Measurements from ENCODE around the gene HTRA1. TPM values are rescaled to one million over a fixed set of nuclear protein-coding genes. Genes with fewer than 3 reads are reported as not detected.

The HTRA1 gene
- polyA plus RNA-seq, 1 donor from 2014 or later: 1.4 TPM

GRCh38 chr10:122519144-122519543 lies 57.8 kb downstream of the HTRA1 start:
- no peaks in the 10 kb centered on the region for H3F3A ChIP-seq (ENCODE audit: insufficient read depth, low read length, poor library complexity, severe bottlenecking)
- no peaks in the 10 kb centered on the region for H3K27me3 ChIP-seq (ENCODE audit: insufficient read depth, low read depth, low read length)
- TF ChIP-seq, protein P1, sequence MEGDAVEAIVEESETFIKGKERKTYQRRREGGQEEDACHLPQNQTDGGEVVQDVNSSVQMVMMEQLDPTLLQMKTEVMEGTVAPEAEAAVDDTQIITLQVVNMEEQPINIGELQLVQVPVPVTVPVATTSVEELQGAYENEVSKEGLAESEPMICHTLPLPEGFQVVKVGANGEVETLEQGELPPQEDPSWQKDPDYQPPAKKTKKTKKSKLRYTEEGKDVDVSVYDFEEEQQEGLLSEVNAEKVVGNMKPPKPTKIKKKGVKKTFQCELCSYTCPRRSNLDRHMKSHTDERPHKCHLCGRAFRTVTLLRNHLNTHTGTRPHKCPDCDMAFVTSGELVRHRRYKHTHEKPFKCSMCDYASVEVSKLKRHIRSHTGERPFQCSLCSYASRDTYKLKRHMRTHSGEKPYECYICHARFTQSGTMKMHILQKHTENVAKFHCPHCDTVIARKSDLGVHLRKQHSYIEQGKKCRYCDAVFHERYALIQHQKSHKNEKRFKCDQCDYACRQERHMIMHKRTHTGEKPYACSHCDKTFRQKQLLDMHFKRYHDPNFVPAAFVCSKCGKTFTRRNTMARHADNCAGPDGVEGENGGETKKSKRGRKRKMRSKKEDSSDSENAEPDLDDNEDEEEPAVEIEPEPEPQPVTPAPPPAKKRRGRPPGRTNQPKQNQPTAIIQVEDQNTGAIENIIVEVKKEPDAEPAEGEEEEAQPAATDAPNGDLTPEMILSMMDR (IDR thresholded peaks at IDR 0.05; ENCODE audit: poor library complexity, severe bottlenecking): no peak
- TF ChIP-seq SMC3 (conservative IDR thresholded peaks at IDR 0.05; ENCODE audit: poor library complexity) (no peak), MXI1 (conservative IDR thresholded peaks at IDR 0.05; ENCODE audit: poor library complexity, severe bottlenecking) (no peak), EZH2 (IDR thresholded peaks at IDR 0.05; ENCODE audit: borderline replicate concordance, insufficient read depth, low read length, poor library complexity, severe bottlenecking) (no peak)

GRCh38 chr10:122519873-122520272 lies 58.5 kb downstream of the HTRA1 start:
- no peaks in the 10 kb centered on the region for H4K20me1 ChIP-seq (ENCODE audit: insufficient read depth)
- H3K9me3 ChIP-seq (ENCODE audit: low read length): no peaks in the 10 kb centered on the region
- H2AFZ ChIP-seq (ENCODE audit: low read depth, low read length): no peak overlapping the region
- H3K4me2 ChIP-seq (ENCODE audit: low read length): no peak overlapping the region
- H3K4me3 ChIP-seq (ENCODE audit: low read length): no peak overlapping the region
- no peaks in the 10 kb centered on the region for H3K9me2 ChIP-seq (ENCODE audit: insufficient read depth, low read length)
- no peak for TF ChIP-seq TAF1 (IDR thresholded peaks at IDR 0.05; ENCODE audit: low read depth)
- no peaks in the 10 kb centered on the region for H3F3A ChIP-seq (ENCODE audit: insufficient read depth, low read length, poor library complexity, severe bottlenecking)
- no peaks in the 10 kb centered on the region for H3K27me3 ChIP-seq (ENCODE audit: insufficient read depth, low read depth, low read length)
- no peak overlapping the region for H3K27ac ChIP-seq (ENCODE audit: low read length)
- no peaks in the 10 kb centered on the region for H3K36me3 ChIP-seq (ENCODE audit: insufficient read depth, low read length)
- no peak overlapping the region for H3K9ac ChIP-seq (ENCODE audit: low read length)
- H3K79me2 ChIP-seq (replicated peaks; ENCODE audit: insufficient read depth, low read length): no peaks in the 10 kb centered on the region

More at GRCh38 chr10:122519144-122519543, 57.8 kb downstream of the HTRA1 start:
- no peak overlapping the region for H3K27ac ChIP-seq (ENCODE audit: low read length)
- H3K79me2 ChIP-seq (replicated peaks; ENCODE audit: insufficient read depth, low read length): no peaks in the 10 kb centered on the region
- H4K20me1 ChIP-seq (ENCODE audit: insufficient read depth): no peaks in the 10 kb centered on the region
- no peaks in the 10 kb centered on the region for H3K9me2 ChIP-seq (ENCODE audit: insufficient read depth, low read length)
- no peaks in the 10 kb centered on the region for H3K36me3 ChIP-seq (ENCODE audit: insufficient read depth, low read length)
- H2AFZ ChIP-seq (ENCODE audit: low read depth, low read length): no peak overlapping the region
- no peak overlapping the region for H3K4me3 ChIP-seq (ENCODE audit: low read length)
- no peak overlapping the region for H3K4me2 ChIP-seq (ENCODE audit: low read length)
- no peaks in the 10 kb centered on the region for H3K9me3 ChIP-seq (ENCODE audit: low read length)
- H3K9ac ChIP-seq (ENCODE audit: low read length): no peak overlapping the region

- Histone ChIP-seq H3K27ac (ENCODE audit: low read length) (no peak overlapping the region), H4K20me1 (ENCODE audit: insufficient read depth) (no peaks in the 10 kb centered on the region), H3K36me3 (ENCODE audit: insufficient read depth, low read length) (no peaks in the 10 kb centered on the region), H3K27me3 (ENCODE audit: insufficient read depth, low read depth, low read length) (no peaks in the 10 kb centered on the region), H3K79me2 (replicated peaks; ENCODE audit: insufficient read depth, low read length) (no peaks in the 10 kb centered on the region), H3K4me2 (ENCODE audit: low read length) (no peak overlapping the region), H2AFZ (ENCODE audit: low read depth, low read length) (no peak overlapping the region), H3K4me3 (ENCODE audit: low read length) (no peak overlapping the region), H3K9me2 (ENCODE audit: insufficient read depth, low read length) (no peaks in the 10 kb centered on the region), H3F3A (ENCODE audit: insufficient read depth, low read length, poor library complexity, severe bottlenecking) (no peaks in the 10 kb centered on the region), H3K9ac (ENCODE audit: low read length) (no peak overlapping the region), H3K9me3 (ENCODE audit: low read length) (no peaks in the 10 kb centered on the region)
- no peak for TF ChIP-seq POLR2AphosphoS5 (IDR thresholded peaks at IDR 0.05)
- no peak for TF ChIP-seq REST (IDR thresholded peaks at IDR 0.05; ENCODE audit: borderline replicate concordance)
- no peak for TF ChIP-seq MXI1 (conservative IDR thresholded peaks at IDR 0.05; ENCODE audit: poor library complexity, severe bottlenecking)
- no peak for TF ChIP-seq EP300 (conservative IDR thresholded peaks at IDR 0.05; ENCODE audit: poor library complexity, severe bottlenecking)
- no peak for TF ChIP-seq EZH2 (IDR thresholded peaks at IDR 0.05; ENCODE audit: borderline replicate concordance, insufficient read depth, low read length, poor library complexity, severe bottlenecking)
- TF ChIP-seq TAF1 (IDR thresholded peaks at IDR 0.05; ENCODE audit: low read depth): no peak
- no peak for TF ChIP-seq SMC3 (conservative IDR thresholded peaks at IDR 0.05; ENCODE audit: poor library complexity)
Measured at GRCh38 chr10:122521011-122521410, 59.7 kb downstream of the HTRA1 start.
